ENCODE measurements around the gene HNRNPM.
"Not testable (repeated sequence)": the region's sequence is repeated elsewhere in the genome, so short reads cannot be mapped to it uniquely, and the experiment has no call there.

HNRNPM gene

GRCh38 chr19:8444677-8445487 is at the start of gene HNRNPM:
Gene HNRNPM (plus strand): TSS chr19:8444975. CDS start chr19:8444999, 24 bp downstream.
- DNase-seq, result peak; percentile 97

DNA sequence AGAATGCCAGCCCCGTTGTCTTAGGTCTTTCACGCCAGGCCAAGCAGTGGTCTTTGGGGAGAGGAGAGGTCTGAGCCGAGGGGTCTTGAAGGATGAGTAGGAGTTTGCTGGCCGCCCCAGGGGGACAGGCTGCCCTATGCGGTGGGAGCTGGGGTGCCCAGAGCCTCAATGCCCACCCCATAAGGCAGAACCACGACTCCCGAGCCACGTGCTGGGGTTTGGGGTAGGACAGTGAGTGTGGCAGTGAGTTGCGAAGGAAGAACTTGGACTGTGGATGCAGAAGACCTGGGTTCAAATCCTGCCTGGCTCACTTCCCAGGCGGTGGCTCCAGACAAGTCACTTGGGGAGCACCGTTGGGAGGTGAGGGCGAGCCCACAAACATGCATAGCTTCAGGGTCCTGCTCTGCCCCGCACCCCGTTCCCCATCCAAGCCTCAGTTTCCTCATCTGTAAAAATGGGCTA is 49.1 kb upstream of the HNRNPM start:
- no peak for DNase-seq

- DNase-seq, result no peak
These were observed 48.6 kb upstream of the HNRNPM start for GRCh38 chr19:8396185-8396562.

DNA sequence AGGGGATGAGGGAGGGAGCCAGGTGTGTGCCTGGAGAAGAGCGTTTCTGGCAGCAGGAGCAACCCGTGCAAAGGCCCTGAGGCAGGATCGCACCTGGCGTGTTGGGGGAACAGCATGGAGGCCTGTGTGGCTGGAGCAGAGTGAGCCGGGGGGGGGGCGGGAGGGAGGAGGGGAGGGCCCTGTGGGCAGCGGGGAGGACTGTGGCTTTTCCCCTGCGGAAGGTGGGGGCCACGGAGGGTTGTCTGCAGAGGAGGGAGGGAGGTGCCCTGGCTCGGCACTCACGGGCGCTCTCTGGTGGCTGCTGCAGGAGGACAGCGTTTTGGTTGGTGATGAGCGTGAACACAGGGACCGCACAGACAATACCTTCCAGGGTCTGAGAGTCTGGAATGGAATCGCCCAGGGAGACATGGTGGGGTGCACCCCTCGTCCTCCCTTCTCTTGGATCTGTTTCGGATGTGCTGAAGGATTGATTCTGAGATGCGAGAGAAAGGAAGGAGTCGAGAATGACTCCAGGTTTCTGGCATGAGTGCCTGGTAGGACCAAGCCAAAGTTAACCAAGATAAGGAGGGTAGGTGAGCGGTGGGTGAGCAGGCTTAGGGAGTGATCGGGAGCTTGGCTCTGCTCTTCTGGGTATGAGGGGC is 48.1 kb upstream of the HNRNPM start:
- no peak for DNase-seq

DNA sequence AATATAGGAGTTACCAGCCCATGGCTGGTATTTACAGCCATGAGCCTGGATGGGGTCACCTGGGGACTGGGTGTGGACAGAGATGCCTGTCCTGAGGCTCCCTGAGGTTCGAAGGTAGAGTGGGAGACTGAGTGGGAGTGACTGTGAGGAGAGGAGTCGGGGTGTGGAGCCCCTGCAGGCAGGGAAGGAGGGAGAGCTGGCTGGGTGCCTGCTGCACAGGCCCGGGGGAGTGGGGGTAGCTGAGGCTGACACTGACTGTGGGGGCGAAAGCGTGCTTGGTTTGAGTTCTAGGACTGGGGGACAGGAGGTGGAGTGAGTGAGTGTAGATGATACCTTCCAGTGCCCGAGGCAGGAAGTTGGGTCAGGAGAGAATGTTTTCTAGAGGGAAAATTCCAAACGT is 47.5 kb upstream of the HNRNPM start:
- DNase-seq, result no peak

DNA sequence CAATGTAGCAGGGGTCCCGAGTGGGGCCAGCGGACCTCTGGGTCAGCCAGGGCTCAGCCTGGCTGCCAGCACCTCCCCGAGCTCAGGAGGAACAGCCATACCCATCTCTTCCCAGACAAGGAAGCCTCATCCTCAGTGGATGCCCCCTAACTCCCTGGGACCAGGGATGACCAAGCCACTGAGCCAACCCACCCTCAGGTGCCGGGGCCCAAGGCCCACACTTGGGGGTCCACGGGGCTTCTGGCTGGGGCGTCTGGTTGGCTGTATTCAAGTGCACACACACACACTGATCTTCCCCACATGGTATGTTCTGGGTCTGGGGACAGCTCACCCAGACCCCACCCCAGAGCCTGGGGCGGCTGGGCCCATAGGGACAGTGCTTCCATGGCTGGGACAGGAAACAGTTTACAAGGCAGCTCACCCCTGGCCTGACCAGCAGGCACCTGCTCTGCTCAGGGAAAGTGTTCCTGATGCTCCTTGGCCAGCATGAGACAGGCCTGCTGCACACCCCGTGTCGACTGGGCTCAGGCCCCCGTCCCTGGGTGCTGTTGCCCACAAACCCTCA is 46.9 kb upstream of the HNRNPM start:
- no peak for DNase-seq

GRCh38 chr19:8398311-8398771 is 46.4 kb upstream of the HNRNPM start:
- DNase-seq, result no peak

DNA sequence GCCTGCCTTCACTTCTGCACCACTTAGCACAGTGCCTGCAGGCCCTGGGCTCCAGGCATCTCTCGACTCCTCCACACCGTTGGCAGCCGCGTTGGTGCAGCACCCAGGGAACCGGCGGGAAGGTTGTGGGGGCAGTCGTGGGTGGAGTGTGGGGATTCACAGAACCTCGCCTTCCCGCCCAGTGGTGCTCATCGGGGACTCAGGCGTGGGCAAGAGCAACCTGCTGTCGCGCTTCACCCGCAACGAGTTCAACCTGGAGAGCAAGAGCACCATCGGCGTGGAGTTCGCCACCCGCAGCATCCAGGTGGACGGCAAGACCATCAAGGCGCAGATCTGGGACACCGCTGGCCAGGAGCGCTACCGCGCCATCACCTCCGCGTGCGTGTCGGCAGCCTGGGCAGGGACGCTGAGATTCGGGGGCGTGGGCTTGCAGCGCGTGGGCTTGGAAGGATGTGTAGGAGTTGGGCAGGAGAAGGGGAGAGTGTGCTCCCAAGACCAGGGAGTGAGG is 45.0 kb upstream of the HNRNPM start:
- no peak for DNase-seq

DNA sequence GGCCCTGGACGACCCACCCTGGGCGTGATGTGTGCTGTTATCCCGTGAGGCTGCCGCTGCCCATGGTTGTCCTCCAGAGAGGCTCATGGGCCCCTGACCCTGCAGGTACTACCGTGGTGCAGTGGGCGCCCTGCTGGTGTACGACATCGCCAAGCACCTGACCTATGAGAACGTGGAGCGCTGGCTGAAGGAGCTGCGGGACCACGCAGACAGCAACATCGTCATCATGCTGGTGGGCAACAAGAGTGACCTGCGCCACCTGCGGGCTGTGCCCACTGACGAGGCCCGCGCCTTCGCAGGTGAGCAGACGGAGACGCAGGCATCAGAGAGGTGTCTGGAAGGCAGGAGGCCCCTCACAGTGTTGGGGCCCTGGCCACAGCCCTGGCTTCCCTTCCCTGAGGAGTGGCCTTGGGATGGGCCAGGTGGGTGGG is 42.8 kb upstream of the HNRNPM start:
- DNase-seq, result no peak

- DNase-seq, result no peak
These were observed 41.5 kb upstream of the HNRNPM start for GRCh38 chr19:8403098-8403819.

GRCh38 chr19:8403820-8404109 is 41.0 kb upstream of the HNRNPM start:
- no peak for DNase-seq

DNA sequence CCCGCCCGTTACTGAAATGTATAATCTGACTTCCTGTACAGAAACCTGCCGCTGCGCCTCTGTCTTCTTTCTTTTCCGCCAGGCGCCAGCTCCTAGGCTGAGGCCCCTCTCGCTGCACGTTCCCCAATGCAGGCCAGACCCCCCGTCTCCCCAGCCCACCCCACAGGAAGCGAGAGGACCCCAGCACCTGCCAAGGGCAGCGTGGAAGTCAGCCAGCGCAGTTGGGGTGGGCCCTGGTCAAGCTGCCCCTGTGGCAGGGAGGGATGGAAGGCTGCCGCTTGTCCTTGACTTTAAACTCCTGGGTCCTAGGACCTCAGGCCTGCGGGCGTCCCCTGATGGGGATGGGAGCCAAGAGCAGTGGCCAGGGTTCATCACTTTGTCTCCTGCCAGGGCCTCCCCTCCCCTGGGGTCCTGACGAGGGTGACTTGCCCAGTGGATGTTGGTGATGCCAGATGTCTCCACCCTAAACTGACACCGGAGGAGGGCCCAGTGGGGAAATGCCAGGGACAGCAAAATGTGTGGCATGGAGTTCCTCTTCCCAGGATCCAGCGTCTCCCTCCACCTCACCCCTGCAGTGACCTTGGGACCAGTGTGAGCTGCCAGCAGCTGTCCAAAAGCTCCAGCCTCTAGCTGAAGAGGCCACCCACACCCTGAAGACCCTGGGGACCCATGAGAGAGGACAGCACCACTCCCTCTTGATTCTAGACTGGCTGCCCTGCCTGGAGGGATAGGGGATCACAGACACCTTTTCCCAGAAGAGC is 40.2 kb upstream of the HNRNPM start:
- no peak for DNase-seq

DNA sequence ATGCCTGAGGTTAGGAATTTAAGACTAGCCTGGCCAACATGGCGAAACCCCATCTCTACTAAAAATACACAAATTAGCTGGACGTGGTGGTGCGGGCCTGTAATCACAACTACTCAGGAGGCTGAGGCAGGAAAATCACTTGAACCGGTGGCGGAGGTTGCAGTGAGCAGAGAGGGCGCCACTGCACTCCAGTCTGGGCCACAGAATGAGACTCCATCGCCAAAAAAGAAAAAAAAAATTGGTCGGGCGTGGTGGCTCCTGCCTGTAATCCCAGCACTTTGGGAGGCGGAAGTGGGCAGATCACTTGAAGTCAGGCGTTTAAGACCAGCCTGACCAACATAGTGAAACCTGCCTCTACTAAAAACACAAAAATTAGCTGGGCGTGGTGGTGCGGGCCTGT is 34.1 kb upstream of the HNRNPM start:
- DNase-seq, result not testable (repeated sequence)

GRCh38 chr19:8412783-8413628 is 31.8 kb upstream of the HNRNPM start, which contains the start of gene MARCHF2:
Gene MARCHF2 (plus strand): TSS chr19:8413305. CDS start chr19:8421841, 8,536 bp downstream.
- DNase-seq, result peak; percentile 97

DNA sequence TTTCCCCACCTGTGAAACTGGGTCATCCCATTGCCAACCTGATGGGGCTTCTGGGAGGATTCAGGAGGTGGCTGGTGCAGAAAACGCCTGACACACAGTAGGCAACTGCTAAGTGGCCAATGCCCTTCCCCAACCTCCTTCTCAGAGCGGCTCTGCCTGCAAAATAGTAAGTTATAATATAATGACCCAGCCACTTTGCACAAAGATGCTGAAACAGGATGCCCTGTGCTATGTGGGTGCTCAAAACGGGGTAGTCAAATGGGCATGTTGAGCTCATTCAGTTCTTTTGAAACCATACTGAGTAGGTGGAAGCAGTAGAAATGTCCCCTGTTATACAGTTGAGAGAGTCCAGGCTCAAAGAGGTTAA is 31.2 kb upstream of the HNRNPM start:
- DNase-seq, result no peak

DNA sequence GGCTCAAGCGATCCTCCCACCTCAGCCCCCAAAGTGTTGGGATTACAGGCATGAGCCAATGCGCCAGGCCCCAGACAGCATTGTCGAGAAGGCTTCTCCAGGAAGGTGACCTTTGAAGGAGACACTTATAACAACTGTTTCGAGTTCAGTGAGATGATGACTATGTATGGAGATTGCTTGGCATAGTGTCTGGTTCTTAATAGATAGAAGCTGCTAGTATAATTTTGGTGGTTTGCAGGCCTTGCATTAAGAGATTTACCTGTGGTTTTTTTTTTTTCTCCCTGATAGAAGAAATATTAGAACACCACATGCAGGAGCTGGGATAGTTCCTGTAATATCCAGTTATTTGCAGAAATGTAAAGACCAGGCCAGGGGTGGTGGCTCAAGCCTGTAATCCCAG is 28.0 kb upstream of the HNRNPM start:
- no peak for DNase-seq

DNA sequence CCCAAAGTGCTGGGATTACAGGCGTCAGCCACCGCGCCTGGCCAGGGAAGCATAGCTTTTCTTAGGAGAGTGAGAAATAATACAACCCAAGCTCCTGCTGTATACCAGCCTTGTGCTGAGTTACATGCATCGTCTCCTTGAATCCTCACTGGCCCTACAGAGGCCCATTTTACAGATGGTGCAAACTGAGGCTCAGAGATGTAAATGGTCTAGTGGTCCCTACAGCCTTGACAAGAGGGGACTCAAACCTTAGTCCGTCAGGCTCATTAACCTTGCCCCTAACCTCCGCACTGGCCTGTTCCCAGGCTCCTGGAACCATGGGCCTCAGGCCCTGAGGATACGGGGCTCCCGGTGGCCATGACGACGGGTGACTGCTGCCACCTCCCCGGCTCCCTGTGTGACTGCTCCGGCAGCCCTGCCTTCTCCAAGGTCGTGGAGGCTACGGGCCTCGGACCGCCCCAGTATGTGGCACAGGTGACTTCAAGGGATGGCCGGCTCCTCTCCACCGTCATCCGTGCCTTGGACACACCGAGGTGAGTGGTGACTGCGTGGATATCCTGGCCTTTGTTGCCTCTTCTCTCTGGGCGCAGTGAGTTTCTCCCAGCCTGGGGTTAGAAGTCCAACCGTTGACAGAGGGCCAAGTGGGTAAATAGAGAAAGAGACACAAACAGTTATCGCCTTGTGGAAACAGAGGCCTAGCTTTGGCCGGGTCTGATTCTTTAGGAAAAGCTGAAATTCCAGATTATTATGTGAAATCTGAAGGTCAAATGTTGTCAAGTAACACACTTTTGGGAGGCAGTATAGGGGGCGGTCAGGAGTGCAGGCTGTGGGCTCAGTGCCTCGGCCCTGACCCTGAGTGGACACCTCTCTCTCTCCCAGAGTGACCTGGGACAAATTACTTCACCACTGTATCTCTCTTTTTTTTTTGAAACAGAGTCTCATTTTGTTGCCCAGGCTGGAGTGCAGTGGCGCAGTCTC is 23.0 kb upstream of the HNRNPM start:
- DNase-seq, result no peak

GRCh38 chr19:8423817-8424223 is 21.0 kb upstream of the HNRNPM start:
- DNase-seq, result no peak

DNA sequence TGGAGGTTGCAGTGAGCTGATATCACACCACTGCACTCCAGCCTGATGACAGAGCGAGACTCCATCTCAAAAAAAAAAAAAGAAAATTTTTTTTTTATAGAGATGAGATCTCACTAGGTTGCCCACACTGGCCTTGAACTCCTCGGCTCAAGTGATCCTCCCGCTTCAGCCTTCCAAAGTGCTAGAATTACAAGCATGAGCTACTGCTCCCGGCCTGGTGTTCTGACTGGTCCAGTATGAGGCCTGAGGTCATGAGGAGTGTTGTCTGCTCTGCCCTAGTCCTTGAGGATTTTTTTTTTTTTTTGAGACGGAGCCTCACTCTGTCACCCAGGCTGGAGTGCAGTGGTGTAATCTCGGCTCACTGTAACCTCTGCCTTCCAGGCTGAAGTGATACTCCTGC is 19.4 kb upstream of the HNRNPM start:
- DNase-seq, result not testable (repeated sequence)

DNA sequence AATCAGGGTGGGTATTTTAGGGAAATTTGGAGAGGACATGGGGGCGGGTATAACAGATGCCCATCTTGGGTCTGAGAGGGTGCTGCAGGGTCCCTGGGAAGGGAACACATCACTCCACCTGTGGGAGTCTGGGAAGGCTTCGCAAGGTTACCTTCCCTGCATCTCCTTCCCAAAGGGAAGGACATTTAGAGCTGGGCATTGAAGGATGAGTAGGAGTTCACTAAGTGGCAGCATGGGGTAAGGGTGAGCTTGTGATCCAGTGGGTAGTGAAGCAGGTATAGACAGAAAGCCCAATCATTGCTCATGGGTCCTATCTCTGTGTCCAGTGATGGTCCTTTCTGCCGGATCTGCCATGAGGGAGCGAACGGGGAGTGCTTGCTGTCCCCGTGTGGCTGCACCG is 18.5 kb upstream of the HNRNPM start:
- DNase-seq, result no peak
